Fibroblast of lung (primary cell): ENCODE measurements around the gene PANX2. TPM values are rescaled to one million over a fixed set of nuclear protein-coding genes. Genes with fewer than 3 reads are reported as not detected.
"Not testable (repeated sequence)": the region's sequence is repeated elsewhere in the genome, so short reads cannot be mapped to it uniquely, and the experiment has no call there.

Source experiments
- DNase-seq, 2 donors: peaks; one replicate each; pipeline versions ENCODE4 v3.0.0 to v3.0.0-alpha.2; 2010; ENCODE audit warnings: low read depth in 2 of 2
- H2AFZ ChIP-seq: 2 replicates; pipeline ENCODE4 v1.5.1; 2012; ENCODE audit warnings: low read length, control low read depth, inconsistent platforms
- H3K27ac ChIP-seq: 2 replicates; pipeline ENCODE4 v1.5.1; 2011; ENCODE audit warnings: low read length, control low read depth; ENCODE audit not compliant: insufficient read depth
- H3K27me3 ChIP-seq: 2 replicates; pipeline ENCODE4 v1.5.1; 2011; ENCODE audit warnings: mild to moderate bottlenecking, low read length; ENCODE audit not compliant: control insufficient read depth, insufficient read depth
- H3K36me3 ChIP-seq: 2 replicates; pipeline ENCODE4 v1.5.1; 2011; ENCODE audit warnings: low read length; ENCODE audit not compliant: control insufficient read depth, insufficient read depth
- H3K4me1 ChIP-seq: 2 replicates; pipeline ENCODE4 v1.5.1; 2011; ENCODE audit warnings: low read length; ENCODE audit not compliant: control insufficient read depth, insufficient read depth; ENCODE audit errors: extremely low read depth
- H3K4me2 ChIP-seq: 2 replicates; pipeline ENCODE4 v1.5.1; 2011; ENCODE audit warnings: low read length, control low read depth; ENCODE audit not compliant: insufficient read depth; ENCODE audit errors: extremely low read depth
- H3K4me3 ChIP-seq, 4 experiments: fragments of 200-600 bp in 1 of 4; sonication (generic) in 1 of 4; replicated peaks in 1 of 4; 2 replicates each; pipeline ENCODE4 v1.5.1; 2011 to 2016; ENCODE audit warnings: low read length in 4 of 4, low read depth in 3 of 4, mild to moderate bottlenecking in 3 of 4, control low read depth in 2 of 4, inconsistent platforms in 1 of 4, mixed read lengths in 1 of 4; ENCODE audit not compliant: insufficient read depth in 1 of 4; ENCODE audit errors: control extremely low read depth in 1 of 4
- H3K79me2 ChIP-seq: 2 replicates; pipeline ENCODE4 v1.5.1; 2012; ENCODE audit warnings: mild to moderate bottlenecking, low read length, inconsistent platforms; ENCODE audit not compliant: control insufficient read depth, insufficient read depth
- H3K9ac ChIP-seq: 2 replicates; pipeline ENCODE4 v1.5.1; 2011; ENCODE audit warnings: mild to moderate bottlenecking, low read length, control low read depth; ENCODE audit not compliant: insufficient read depth
- H3K9me3 ChIP-seq: 2 replicates; pipeline ENCODE4 v1.5.1; 2012; ENCODE audit warnings: low read depth, low read length; ENCODE audit not compliant: control insufficient read depth, insufficient read depth
- H4K20me1 ChIP-seq: 2 replicates; pipeline ENCODE4 v1.5.1; 2011; ENCODE audit warnings: low read length; ENCODE audit not compliant: control insufficient read depth, insufficient read depth; ENCODE audit errors: extremely low read depth
- CTCF ChIP-seq, 2 donors: IDR thresholded peaks in 1 of 2; conservative IDR thresholded peaks in 1 of 2; 1 replicate in 1 of 2; 2 replicates in 1 of 2; pipeline ENCODE4 v1.5.1; 2011 to 2012; ENCODE audit warnings: low read length in 2 of 2, control low read depth in 1 of 2, inconsistent platforms in 1 of 2, low read depth in 1 of 2, mild to moderate bottlenecking in 1 of 2
- EZH2 ChIP-seq: IDR thresholded peaks from 2 replicates; pipeline ENCODE4 v1.5.1; 2012; ENCODE audit warnings: low read length, control low read depth, mild to moderate bottlenecking; ENCODE audit errors: missing control alignments
- polyA plus RNA-seq, 2 donors: library from polyadenylated mRNA; depleted of rRNA in 1 of 2; stranded (reverse) in 1 of 2; unstranded in 1 of 2; fragments of >200 nt; gene quantifications; 2 replicates each; pipeline ENCODE4 v1.2.1, GENCODE V29; 2011 to 2012; ENCODE audit warnings: missing spikeins in 1 of 2
- total RNA-seq: library from RNA; depleted of rRNA; stranded (reverse); fragments of >200 nt; gene quantifications from 2 replicates; pipeline ENCODE4 v1.2.1, GENCODE V29; 2014

PANX2 gene
- total and polyA plus RNA-seq, 2 donors (not counting 1 experiment from before 2014, with no cell fraction given), result 0.17 to 0.45 TPM

- Histone ChIP-seq H3K9me3 (no peaks in the 10 kb centered on the region), H3K9ac (no peak overlapping the region), H3K4me3 (no peak overlapping the region), H3K36me3 (peaks cover 16% of the 10 kb centered on the region), H4K20me1 (no peaks in the 10 kb centered on the region), H3K4me2 (no peak overlapping the region), H3K4me1 (peaks cover 2% of the 10 kb centered on the region), H2AFZ (no peak overlapping the region), H3K27ac (no peak overlapping the region), H3K27me3 (no peaks in the 10 kb centered on the region), H3K79me2 (peaks cover 20% of the 10 kb centered on the region)
- TF ChIP-seq CTCF (conservative IDR thresholded peaks at IDR 0.05 in 1 of 2, IDR thresholded peaks at IDR 0.05 in 1 of 2; ENCODE audit: low read depth in 1 of 2, low read length in 2 of 2), result no peak
- no peak for DNase-seq
Measured at GRCh38 chr22:50203288-50203687, 32.8 kb downstream of the PANX2 start.

GRCh38 chr22:50204571-50204970, 34.0 kb downstream of the PANX2 start:
- DNase-seq, result no peak
- Histone ChIP-seq H3K27ac (no peak overlapping the region), H4K20me1 (no peaks in the 10 kb centered on the region), H2AFZ (no peak overlapping the region), H3K9me3 (no peaks in the 10 kb centered on the region), H3K9ac (no peak overlapping the region), H3K27me3 (no peaks in the 10 kb centered on the region), H3K79me2 (peaks cover 20% of the 10 kb centered on the region), H3K4me3 (no peak overlapping the region), H3K36me3 (peaks cover 13% of the 10 kb centered on the region), H3K4me1 (peaks cover 2% of the 10 kb centered on the region), H3K4me2 (no peak overlapping the region)
- TF ChIP-seq EZH2 (no peak), CTCF (conservative IDR thresholded peaks at IDR 0.05 in 1 of 2, IDR thresholded peaks at IDR 0.05 in 1 of 2; ENCODE audit: low read depth in 1 of 2, low read length in 2 of 2) (no peak)

GRCh38 chr22:50204998-50205397, 34.5 kb downstream of the PANX2 start:
- H3K9ac ChIP-seq, result not testable (repeated sequence)

More at GRCh38 chr22:50204998-50205397, 34.5 kb downstream of the PANX2 start:
- not testable (repeated sequence) for H3K4me2 ChIP-seq, H3K9me3 ChIP-seq, H3K4me1 ChIP-seq, H3K4me3 ChIP-seq, H3K27me3 ChIP-seq, H2AFZ ChIP-seq, H4K20me1 ChIP-seq, H3K27ac ChIP-seq, DNase-seq
- peaks cover 20% of the 10 kb centered on the region for H3K79me2 ChIP-seq
- peaks cover 14% of the 10 kb centered on the region for H3K36me3 ChIP-seq
